WERI-Rb-1 (cell line): ENCODE results near the gene FIGNL2.

Experiments used
- DNase-seq: peaks from one replicate; pipeline ENCODE4 v3.0.0-alpha.2; 2020
- H3K27ac ChIP-seq: fragments of 250-450 bp; sonication (Bioruptor Pico); 2 replicates; pipeline ENCODE4 v1.5.1; 2020; ENCODE audit warnings: mild to moderate bottlenecking, moderate library complexity
- H3K27me3 ChIP-seq: fragments of 250-450 bp; sonication (Bioruptor Pico); 2 replicates; pipeline ENCODE4 v1.5.1; 2021; ENCODE audit warnings: mild to moderate bottlenecking, low read depth, moderate library complexity; ENCODE audit not compliant: insufficient read depth, severe bottlenecking
- H3K36me3 ChIP-seq: fragments of 250-450 bp; sonication (Bioruptor Pico); 2 replicates; pipeline ENCODE4 v1.5.1; 2020; ENCODE audit warnings: mild to moderate bottlenecking, moderate library complexity
- H3K4me3 ChIP-seq: 2 replicates; pipeline ENCODE4 v1.5.1; 2011; ENCODE audit warnings: low read depth, mild to moderate bottlenecking, control low read depth, low read length
- H3K9me3 ChIP-seq: fragments of 250-450 bp; sonication (Bioruptor Pico); 2 replicates; pipeline ENCODE4 v1.5.1; 2021; ENCODE audit warnings: mild to moderate bottlenecking, moderate library complexity; ENCODE audit not compliant: severe bottlenecking
- TF ChIP-seq, protein P1 (sequence below): IDR thresholded peaks from 2 replicates; pipeline ENCODE4 v1.5.1; 2011; ENCODE audit warnings: low read depth, mild to moderate bottlenecking, control low read depth, inconsistent platforms, low read length

The FIGNL2 gene

DNA sequence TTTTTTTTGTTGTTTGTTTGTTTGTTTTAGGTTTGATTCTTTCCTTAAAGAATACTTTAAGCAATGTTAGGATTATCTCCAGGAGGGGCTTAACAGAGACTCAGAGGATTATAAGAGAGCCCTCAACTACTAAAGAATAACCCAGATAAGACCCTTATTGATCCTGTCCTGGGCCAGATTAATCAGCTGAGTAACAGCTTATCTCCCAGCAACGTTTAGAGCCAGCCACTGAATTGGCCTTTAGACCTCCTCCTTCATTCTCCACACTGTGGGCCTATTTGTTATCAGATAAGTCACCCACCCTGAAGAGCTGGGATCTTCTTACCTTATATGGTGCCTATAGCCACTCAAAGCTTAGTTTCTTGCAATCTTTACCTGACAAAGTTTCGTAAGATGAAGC, 71.1 kb downstream of the FIGNL2 start:
- DNase-seq: peak; percentile 79
- TF ChIP-seq, protein P1, sequence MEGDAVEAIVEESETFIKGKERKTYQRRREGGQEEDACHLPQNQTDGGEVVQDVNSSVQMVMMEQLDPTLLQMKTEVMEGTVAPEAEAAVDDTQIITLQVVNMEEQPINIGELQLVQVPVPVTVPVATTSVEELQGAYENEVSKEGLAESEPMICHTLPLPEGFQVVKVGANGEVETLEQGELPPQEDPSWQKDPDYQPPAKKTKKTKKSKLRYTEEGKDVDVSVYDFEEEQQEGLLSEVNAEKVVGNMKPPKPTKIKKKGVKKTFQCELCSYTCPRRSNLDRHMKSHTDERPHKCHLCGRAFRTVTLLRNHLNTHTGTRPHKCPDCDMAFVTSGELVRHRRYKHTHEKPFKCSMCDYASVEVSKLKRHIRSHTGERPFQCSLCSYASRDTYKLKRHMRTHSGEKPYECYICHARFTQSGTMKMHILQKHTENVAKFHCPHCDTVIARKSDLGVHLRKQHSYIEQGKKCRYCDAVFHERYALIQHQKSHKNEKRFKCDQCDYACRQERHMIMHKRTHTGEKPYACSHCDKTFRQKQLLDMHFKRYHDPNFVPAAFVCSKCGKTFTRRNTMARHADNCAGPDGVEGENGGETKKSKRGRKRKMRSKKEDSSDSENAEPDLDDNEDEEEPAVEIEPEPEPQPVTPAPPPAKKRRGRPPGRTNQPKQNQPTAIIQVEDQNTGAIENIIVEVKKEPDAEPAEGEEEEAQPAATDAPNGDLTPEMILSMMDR: no peak
- no peaks in the 10 kb centered on the region for H3K9me3 ChIP-seq
- no peak overlapping the region for H3K4me3 ChIP-seq
- H3K27ac ChIP-seq: peak overlapping the region; percentile 42
- peaks cover 6% of the 10 kb centered on the region for H3K36me3 ChIP-seq
- H3K27me3 ChIP-seq: no peaks in the 10 kb centered on the region

DNA sequence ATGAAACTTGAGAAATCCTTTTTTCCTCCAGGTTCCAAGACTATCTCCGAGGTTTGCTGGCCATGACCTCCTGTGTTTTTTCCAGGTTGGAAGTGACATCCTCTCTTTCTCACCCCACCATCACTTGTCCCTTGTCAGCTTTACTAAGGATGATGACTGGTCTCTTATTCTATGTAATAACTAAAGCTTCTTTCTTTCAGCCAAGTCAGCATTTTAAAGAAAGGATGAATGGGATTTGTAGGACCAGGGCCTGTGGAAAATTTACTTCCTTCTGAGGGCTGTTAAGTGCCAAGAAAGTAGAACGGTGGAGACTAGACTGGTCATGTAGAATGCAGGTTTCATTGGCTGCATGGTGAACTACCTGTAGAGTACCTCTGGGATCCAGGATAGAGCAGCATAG, 73.6 kb downstream of the FIGNL2 start:
- Histone ChIP-seq H3K27ac (no peak overlapping the region), H3K9me3 (no peaks in the 10 kb centered on the region), H3K27me3 (no peaks in the 10 kb centered on the region), H3K36me3 (peaks cover 9% of the 10 kb centered on the region), H3K4me3 (no peak overlapping the region)
- DNase-seq: no peak
- TF ChIP-seq, protein P1: no peak

DNA sequence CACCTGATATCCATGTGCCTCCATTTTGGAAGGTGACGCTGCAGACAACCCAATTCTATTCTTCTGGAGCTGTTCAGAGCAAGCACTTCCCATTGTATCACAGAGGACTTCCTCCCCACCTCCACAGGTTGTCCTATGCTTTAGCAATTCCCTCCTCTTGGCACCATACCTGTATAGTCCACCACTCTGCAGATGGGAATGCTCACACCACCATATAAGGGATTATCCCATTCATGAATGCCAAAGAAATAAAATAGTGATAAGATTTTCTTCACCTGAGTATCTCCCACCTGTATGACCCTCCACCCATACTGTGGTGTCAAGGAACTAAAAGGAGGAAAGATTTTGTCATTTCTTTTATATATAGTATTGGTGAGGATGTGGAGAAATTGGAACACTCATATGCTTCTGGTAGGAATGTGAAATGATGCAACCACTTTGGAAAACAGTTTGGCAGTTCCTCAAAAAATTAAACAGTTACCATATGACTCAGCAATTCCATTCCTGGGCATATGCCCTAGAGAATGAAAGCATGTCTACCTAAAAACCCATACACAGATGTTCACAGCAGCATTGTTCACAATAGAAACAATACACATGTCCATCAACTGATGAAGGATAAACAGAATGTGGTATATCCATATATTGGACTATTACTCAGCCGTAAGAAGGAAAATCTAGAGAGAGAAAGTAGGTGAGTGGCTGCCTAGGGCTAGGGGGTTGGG, 75.2 kb downstream of the FIGNL2 start:
- DNase-seq: no peak
- H3K27ac ChIP-seq: no peak overlapping the region
- no peaks in the 10 kb centered on the region for H3K9me3 ChIP-seq
- H3K27me3 ChIP-seq: no peaks in the 10 kb centered on the region
- no peak overlapping the region for H3K4me3 ChIP-seq
- TF ChIP-seq, protein P1: no peak
- H3K36me3 ChIP-seq: peaks cover 22% of the 10 kb centered on the region

DNA sequence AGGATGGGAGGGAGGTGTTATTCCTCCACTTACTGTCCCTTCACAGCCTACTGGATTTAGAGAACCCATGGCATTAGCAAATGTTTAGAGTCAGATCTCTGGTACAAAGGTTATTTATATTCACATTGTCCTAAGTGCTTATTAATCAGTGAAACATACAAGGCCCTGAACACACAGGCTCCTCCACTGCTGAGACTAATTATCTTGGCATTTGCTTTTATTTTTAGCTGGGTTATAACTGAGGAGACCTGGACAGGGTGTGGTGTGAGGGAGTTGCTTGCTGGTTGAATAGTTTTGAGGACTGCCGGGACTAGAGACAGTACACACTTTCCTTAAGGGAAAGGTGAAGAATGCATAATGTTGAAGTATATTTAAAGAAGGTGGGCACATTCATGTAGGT, 77.5 kb downstream of the FIGNL2 start:
- TF ChIP-seq, protein P1: no peak

More for the DNA sequence above, 77.5 kb downstream of the FIGNL2 start:
- Histone ChIP-seq H3K27me3 (no peaks in the 10 kb centered on the region), H3K27ac (peak overlapping the region; percentile 39), H3K4me3 (no peak overlapping the region), H3K36me3 (peaks cover 26% of the 10 kb centered on the region), H3K9me3 (no peaks in the 10 kb centered on the region)
- no peak for DNase-seq
